22Rv1 (cell line): ENCODE results near the gene SELENOS.

Experiments
- H3K27ac ChIP-seq: fragments of 450-650 bp; 2 replicates; pipeline ENCODE4 v1.5.1; 2017
- ZFX ChIP-seq: fragments of 450-650 bp; IDR thresholded peaks from 2 replicates; pipeline ENCODE4 v1.6.1; 2017; ENCODE audit warnings: antibody characterized with exemption, borderline replicate concordance
- TF ChIP-seq, protein P1 (sequence below): fragments of 450-650 bp; IDR thresholded peaks from 2 replicates; pipeline ENCODE4 v1.5.1; 2017; ENCODE audit warnings: mild to moderate bottlenecking

SELENOS gene

DNA sequence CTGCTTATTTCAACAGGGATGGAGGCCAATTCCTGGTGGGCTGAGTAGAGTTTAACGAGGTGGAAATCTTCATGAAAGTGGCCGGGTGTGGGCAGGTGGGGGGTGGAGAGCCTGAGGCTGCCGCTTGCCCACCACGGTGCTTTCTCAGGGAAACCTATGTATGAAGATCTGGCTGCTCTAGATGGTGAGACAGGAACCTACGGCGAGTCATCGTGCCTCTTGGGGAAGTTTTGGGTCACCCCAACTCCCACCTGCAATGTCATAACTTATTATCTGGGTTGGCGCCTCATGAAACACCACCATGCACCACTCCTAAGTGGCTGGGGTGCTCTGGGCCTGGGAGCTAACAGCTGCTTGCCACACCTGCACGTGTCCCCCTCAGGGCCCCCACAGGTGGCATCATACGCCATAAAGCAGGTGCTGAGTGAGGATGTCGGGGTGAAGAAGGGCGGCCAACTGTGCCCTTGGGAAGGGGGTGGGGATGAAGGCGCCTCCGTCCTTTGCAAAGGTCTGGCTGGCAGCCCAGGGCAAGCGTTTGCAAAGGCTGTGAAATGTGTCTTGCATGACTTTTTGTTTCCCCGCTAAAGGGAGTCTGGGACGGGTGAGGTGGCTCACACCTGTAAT is 45.7 kb upstream of the SELENOS start:
- H3K27ac ChIP-seq, result no peak overlapping the region
- no peak for TF ChIP-seq ZFX
- TF ChIP-seq, protein P1, sequence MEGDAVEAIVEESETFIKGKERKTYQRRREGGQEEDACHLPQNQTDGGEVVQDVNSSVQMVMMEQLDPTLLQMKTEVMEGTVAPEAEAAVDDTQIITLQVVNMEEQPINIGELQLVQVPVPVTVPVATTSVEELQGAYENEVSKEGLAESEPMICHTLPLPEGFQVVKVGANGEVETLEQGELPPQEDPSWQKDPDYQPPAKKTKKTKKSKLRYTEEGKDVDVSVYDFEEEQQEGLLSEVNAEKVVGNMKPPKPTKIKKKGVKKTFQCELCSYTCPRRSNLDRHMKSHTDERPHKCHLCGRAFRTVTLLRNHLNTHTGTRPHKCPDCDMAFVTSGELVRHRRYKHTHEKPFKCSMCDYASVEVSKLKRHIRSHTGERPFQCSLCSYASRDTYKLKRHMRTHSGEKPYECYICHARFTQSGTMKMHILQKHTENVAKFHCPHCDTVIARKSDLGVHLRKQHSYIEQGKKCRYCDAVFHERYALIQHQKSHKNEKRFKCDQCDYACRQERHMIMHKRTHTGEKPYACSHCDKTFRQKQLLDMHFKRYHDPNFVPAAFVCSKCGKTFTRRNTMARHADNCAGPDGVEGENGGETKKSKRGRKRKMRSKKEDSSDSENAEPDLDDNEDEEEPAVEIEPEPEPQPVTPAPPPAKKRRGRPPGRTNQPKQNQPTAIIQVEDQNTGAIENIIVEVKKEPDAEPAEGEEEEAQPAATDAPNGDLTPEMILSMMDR, result no peak

DNA sequence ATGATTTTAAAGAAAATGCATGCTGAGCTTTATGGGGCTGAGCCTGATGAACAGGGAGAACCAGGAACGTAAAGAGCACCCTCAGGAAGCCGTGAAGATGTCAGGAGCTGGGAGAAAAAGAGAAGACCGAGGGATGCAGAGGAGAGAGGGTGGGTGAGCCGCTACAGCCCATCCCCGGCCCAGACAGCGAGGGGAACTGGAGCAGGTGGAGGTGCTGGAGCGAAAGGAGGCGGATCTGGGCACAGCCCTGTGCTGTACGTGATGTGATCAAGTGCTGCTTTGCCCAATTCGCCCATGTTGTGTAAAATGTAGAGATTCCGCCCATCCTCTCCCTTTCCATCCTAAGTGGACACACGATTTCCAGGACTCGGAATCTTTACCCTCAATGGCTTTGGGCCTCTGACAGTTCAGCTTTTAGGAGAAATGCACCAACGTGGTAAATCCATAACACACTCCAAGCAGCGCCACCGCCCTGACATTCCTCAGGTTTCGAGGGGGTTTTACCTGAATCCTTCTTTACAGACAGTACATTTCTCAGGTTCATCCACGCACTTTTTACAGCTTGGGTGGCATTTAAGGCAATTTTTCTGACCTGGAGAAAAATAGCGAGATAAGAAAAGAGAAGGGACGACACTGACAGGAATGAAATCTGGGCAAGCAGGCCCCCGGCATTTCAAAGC is 44.9 kb upstream of the SELENOS start:
- TF ChIP-seq, protein P1, result no peak
- H3K27ac ChIP-seq, result no peak overlapping the region

DNA sequence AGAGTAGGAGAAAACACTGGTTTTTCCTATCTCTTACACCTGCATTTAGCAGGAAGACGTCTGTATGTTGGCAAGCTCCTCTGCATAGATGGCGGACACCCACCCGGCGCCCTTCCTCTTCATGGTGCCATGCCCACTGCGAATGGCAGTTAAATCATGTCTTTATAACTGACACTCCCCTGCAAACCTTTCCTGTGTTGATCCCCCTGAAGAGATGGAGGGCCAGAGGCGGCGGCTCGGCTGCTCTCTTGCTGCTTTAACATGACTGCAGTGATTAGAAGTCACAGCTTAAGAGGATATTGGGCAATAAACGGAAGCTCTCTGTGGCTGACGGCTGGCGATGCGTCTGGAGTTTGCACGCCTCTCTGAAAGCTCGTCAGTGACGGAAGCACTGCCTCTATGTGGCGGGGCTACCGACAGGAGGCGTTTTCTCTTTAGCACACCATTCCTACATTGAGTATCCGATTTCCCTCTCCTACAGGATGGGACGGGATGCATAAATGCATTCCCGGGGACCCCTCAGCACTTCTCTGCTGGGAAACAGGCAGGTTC is 43.3 kb upstream of the SELENOS start:
- H3K27ac ChIP-seq, result no peak overlapping the region
- TF ChIP-seq, protein P1, result no peak
- TF ChIP-seq ZFX, result no peak

DNA sequence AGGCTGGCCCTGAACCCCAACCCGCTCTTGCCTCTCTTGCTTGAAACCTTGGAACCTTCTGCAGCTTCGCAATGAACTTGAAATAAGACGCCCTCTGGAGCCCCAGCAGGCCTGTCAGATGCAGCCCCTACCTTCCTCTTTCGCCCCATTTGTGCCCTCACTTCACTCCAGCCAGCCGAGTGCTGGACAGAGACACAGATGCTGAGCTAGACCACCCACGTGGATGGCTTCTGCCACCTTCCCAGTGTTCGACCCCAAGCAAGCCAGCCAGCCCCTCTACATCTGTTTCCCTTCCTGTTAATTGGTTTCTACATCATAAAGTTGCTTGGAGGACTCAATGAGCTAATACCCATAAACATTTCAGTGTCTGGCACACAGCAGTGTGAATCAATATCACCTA is 41.6 kb upstream of the SELENOS start:
- H3K27ac ChIP-seq, result no peak overlapping the region
- TF ChIP-seq, protein P1, result no peak
- TF ChIP-seq ZFX, result no peak

DNA sequence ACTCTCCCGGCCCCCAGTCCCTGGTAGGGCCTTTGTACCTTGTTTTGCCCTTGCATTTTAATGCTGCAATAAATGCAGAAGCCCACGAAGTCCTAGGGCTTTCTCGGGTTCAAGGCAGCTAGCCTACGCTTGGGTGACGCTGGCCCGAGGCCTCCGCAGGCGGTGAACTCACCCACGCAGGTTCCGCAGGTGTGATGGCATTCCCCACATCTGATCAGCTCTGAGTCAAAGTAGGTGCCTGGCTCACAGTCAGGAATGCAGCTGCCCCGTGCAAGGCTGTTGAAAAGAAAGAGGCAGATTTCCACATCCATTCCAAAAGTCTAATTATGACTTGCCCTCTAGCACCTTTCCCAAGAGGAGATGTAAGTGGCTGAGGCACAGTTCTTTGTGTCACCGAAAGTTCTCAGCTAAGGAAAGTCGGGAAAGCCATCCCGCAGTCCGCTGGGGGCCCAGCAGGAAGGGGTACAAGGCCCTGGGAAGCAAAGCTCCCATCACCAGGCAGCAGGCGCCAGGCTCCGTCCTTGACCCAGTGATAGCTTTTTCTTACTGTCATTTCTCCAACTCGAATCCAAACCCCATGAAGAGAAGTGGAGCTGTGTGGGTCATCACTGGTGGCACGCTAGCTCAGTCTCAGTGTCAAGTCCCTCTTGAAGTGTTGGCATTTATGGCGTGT is 41.0 kb upstream of the SELENOS start:
- no peak for TF ChIP-seq ZFX
- TF ChIP-seq, protein P1, result no peak
- no peak overlapping the region for H3K27ac ChIP-seq

DNA sequence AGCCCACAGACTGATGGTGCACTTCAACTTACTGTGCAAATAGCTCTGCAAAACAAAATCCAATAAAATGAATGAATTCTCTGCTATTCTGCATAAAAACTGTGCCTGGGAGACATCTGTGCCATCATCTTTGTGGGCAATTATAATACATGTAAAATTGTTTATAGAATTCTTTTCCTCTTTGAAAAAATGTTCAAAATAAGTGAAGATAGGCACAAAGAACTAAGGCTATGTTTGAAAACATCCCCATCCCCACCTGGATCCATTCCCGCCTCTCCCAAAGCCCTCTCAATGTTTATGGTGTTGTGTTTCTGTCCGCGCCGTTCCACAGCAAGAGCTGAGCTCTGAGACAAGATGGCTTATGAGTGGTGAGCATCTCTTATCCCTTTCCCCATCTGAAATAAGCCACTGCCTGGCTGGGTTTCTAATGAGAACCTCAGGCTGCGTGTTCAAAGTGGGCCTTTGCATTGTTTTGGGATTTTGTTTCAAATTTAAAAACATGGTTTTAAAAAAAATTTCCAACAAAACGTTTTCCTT is 40.1 kb upstream of the SELENOS start:
- no peak overlapping the region for H3K27ac ChIP-seq
- TF ChIP-seq, protein P1, result no peak
- no peak for TF ChIP-seq ZFX
